BLaER1 (cell line): ENCODE results near the gene SLC30A5.
"Not testable (repeated sequence)": the region's sequence is repeated elsewhere in the genome, so short reads cannot be mapped to it uniquely, and the experiment has no call there.

ENCODE experiments used
- H3K27ac ChIP-seq: shearing (Covaris generic); formaldehyde crosslinking; 2 replicates; pipeline ENCODE4 v1.8.1; 2022
- H3K27me3 ChIP-seq: shearing (Covaris generic); formaldehyde crosslinking; 2 replicates; pipeline ENCODE4 v1.8.1; 2022
- H3K36me3 ChIP-seq: shearing (Covaris generic); formaldehyde crosslinking; 2 replicates; pipeline ENCODE4 v1.8.1; 2022
- H3K4me1 ChIP-seq: shearing (Covaris generic); formaldehyde crosslinking; 2 replicates; pipeline ENCODE4 v1.8.1; 2022
- H3K4me2 ChIP-seq: shearing (Covaris generic); formaldehyde crosslinking; 2 replicates; pipeline ENCODE4 v1.8.1; 2022
- H3K4me3 ChIP-seq: shearing (Covaris generic); formaldehyde crosslinking; 2 replicates; pipeline ENCODE4 v1.8.1; 2022
- H3K9ac ChIP-seq: shearing (Covaris generic); formaldehyde crosslinking; 2 replicates; pipeline ENCODE4 v1.8.1; 2022
- H3K9me3 ChIP-seq: shearing (Covaris generic); formaldehyde crosslinking; 2 replicates; pipeline ENCODE4 v1.8.1; 2022
- H4K20me1 ChIP-seq: shearing (Covaris generic); formaldehyde crosslinking; 2 replicates; pipeline ENCODE4 v1.8.1; 2022
- Cebpa-rat ChIP-seq: shearing (Covaris generic); IDR thresholded peaks from 2 replicates; pipeline ENCODE4 v1.8.1; 2022

Gene SLC30A5

GRCh38 chr5:69092969-69093368 is 845 bp upstream of the SLC30A5 start:
- Histone ChIP-seq H3K9ac (no peak overlapping the region), H3K36me3 (peaks cover 24% of the 10 kb centered on the region), H4K20me1 (peaks cover 3% of the 10 kb centered on the region; the same call in 1 of the 2 replicates), H3K27me3 (no peaks in the 10 kb centered on the region), H3K9me3 (no peaks in the 10 kb centered on the region), H3K27ac (no peak overlapping the region), H3K4me3 (no peak overlapping the region), H3K4me2 (no peak overlapping the region), H3K4me1 (peaks cover 16% of the 10 kb centered on the region)
- TF ChIP-seq Cebpa-rat, result no peak

- peaks cover 16% of the 10 kb centered on the region for H3K4me1 ChIP-seq
- peaks cover 69% of the 10 kb centered on the region for H3K36me3 ChIP-seq
- no peaks in the 10 kb centered on the region for H3K27me3 ChIP-seq
- peaks cover 26% of the 10 kb centered on the region for H4K20me1 ChIP-seq
- H3K9ac ChIP-seq, result no peak overlapping the region
- TF ChIP-seq Cebpa-rat, result no peak
- H3K4me3 ChIP-seq, result no peak overlapping the region
- H3K27ac ChIP-seq, result no peak overlapping the region
- no peaks in the 10 kb centered on the region for H3K9me3 ChIP-seq
- no peak overlapping the region for H3K4me2 ChIP-seq
Observed at GRCh38 chr5:69099302-69099701, 5.5 kb downstream of the SLC30A5 start.

GRCh38 chr5:69103521-69103920 is 9.7 kb downstream of the SLC30A5 start:
- Histone ChIP-seq H3K9me3 (peaks cover 12% of the 10 kb centered on the region), H3K27me3 (no peaks in the 10 kb centered on the region), H3K4me1 (no peaks in the 10 kb centered on the region), H3K27ac (no peak overlapping the region), H3K9ac (no peak overlapping the region), H3K4me2 (no peak overlapping the region), H3K36me3 (peaks cover 82% of the 10 kb centered on the region), H3K4me3 (no peak overlapping the region), H4K20me1 (peaks cover 18% of the 10 kb centered on the region)
- TF ChIP-seq Cebpa-rat, result no peak

GRCh38 chr5:69105996-69106906 is 12.4 kb downstream of the SLC30A5 start:
- H4K20me1 ChIP-seq, result no peaks in the 10 kb centered on the region
- no peaks in the 10 kb centered on the region for H3K27me3 ChIP-seq
- no peaks in the 10 kb centered on the region for H3K4me1 ChIP-seq
- TF ChIP-seq Cebpa-rat, result no peak
- H3K4me3 ChIP-seq, result no peak overlapping the region
- H3K36me3 ChIP-seq, result peaks cover 93% of the 10 kb centered on the region
- no peak overlapping the region for H3K27ac ChIP-seq
- H3K9ac ChIP-seq, result no peak overlapping the region
- H3K9me3 ChIP-seq, result peaks cover 27% of the 10 kb centered on the region
- H3K4me2 ChIP-seq, result no peak overlapping the region

- Histone ChIP-seq H3K9me3 (peaks cover 27% of the 10 kb centered on the region), H3K36me3 (peaks cover 96% of the 10 kb centered on the region)
- H3K4me3 ChIP-seq, H3K9ac ChIP-seq, H3K4me1 ChIP-seq, H3K27me3 ChIP-seq, H3K4me2 ChIP-seq, H3K27ac ChIP-seq, H4K20me1 ChIP-seq: not testable (repeated sequence)
Observed at GRCh38 chr5:69108367-69108766, 14.6 kb downstream of the SLC30A5 start.

- no peak overlapping the region for H3K4me2 ChIP-seq
- no peak overlapping the region for H3K4me3 ChIP-seq
- H3K36me3 ChIP-seq, result peaks cover 89% of the 10 kb centered on the region
- no peaks in the 10 kb centered on the region for H3K4me1 ChIP-seq
- no peaks in the 10 kb centered on the region for H3K27me3 ChIP-seq
- TF ChIP-seq Cebpa-rat, result no peak
- H4K20me1 ChIP-seq, result no peaks in the 10 kb centered on the region
- H3K27ac ChIP-seq, result no peak overlapping the region
- no peak overlapping the region for H3K9ac ChIP-seq
- peaks cover 12% of the 10 kb centered on the region for H3K9me3 ChIP-seq
Observed at GRCh38 chr5:69113851-69114250, 20.0 kb downstream of the SLC30A5 start.

GRCh38 chr5:69115526-69115925 is 21.7 kb downstream of the SLC30A5 start:
- no peak for TF ChIP-seq Cebpa-rat
- Histone ChIP-seq H3K27ac (no peak overlapping the region), H4K20me1 (no peaks in the 10 kb centered on the region), H3K4me1 (no peaks in the 10 kb centered on the region), H3K4me3 (no peak overlapping the region), H3K9me3 (no peaks in the 10 kb centered on the region), H3K36me3 (peaks cover 89% of the 10 kb centered on the region), H3K9ac (no peak overlapping the region), H3K4me2 (no peak overlapping the region), H3K27me3 (no peaks in the 10 kb centered on the region)

GRCh38 chr5:69129413-69129812 is 35.6 kb downstream of the SLC30A5 start:
- no peaks in the 10 kb centered on the region for H4K20me1 ChIP-seq

GRCh38 chr5:69130241-69130640 is 36.4 kb downstream of the SLC30A5 start:
- peaks cover 68% of the 10 kb centered on the region for H3K36me3 ChIP-seq

More at GRCh38 chr5:69129413-69129812, 35.6 kb downstream of the SLC30A5 start:
- Histone ChIP-seq H3K27me3 (no peaks in the 10 kb centered on the region), H3K4me2 (no peak overlapping the region), H3K4me3 (no peak overlapping the region), H3K9me3 (no peaks in the 10 kb centered on the region), H3K9ac (no peak overlapping the region), H3K4me1 (no peaks in the 10 kb centered on the region), H3K36me3 (peaks cover 75% of the 10 kb centered on the region), H3K27ac (no peak overlapping the region)
- TF ChIP-seq Cebpa-rat, result no peak

GRCh38 chr5:69131304-69131703 is 37.5 kb downstream of the SLC30A5 start:
- no peak overlapping the region for H3K4me2 ChIP-seq
- H3K27ac ChIP-seq, result no peak overlapping the region
- H3K9ac ChIP-seq, result no peak overlapping the region
- H3K4me1 ChIP-seq, result no peaks in the 10 kb centered on the region
- H4K20me1 ChIP-seq, result no peaks in the 10 kb centered on the region
- H3K36me3 ChIP-seq, result peaks cover 58% of the 10 kb centered on the region
- no peak overlapping the region for H3K4me3 ChIP-seq
- no peak for TF ChIP-seq Cebpa-rat
- H3K9me3 ChIP-seq, result no peaks in the 10 kb centered on the region
- no peaks in the 10 kb centered on the region for H3K27me3 ChIP-seq

More at GRCh38 chr5:69130241-69130640, 36.4 kb downstream of the SLC30A5 start:
- Histone ChIP-seq H3K9ac (no peak overlapping the region), H3K4me1 (no peaks in the 10 kb centered on the region), H3K4me2 (no peak overlapping the region), H3K4me3 (no peak overlapping the region), H3K9me3 (no peaks in the 10 kb centered on the region), H3K27me3 (no peaks in the 10 kb centered on the region), H4K20me1 (no peaks in the 10 kb centered on the region), H3K27ac (no peak overlapping the region)
- TF ChIP-seq Cebpa-rat, result no peak
